HepG2 (cell line): Measurements from ENCODE around the gene CYSRT1. TPM values are rescaled to one million over a fixed set of nuclear protein-coding genes. Genes with fewer than 3 reads are reported as not detected.

ENCODE experiments used
- CREM ChIP-seq, 2 experiments: sonication (generic) in 1 of 2; formaldehyde crosslinking in 1 of 2; IDR thresholded peaks; 2 replicates each; pipeline versions ENCODE4 v1.4.0 to v1.6.1; 2016 to 2020; ENCODE audit warnings: antibody characterized with exemption in 1 of 2, mild to moderate bottlenecking in 1 of 2, missing genetic modification reagents in 1 of 2
- ETV6 ChIP-seq: sonication (generic); formaldehyde crosslinking; conservative IDR thresholded peaks from 2 replicates; pipeline ENCODE4 v1.4.0; 2020; ENCODE audit warnings: missing genetic modification reagents
- HINFP ChIP-seq: sonication (generic); formaldehyde crosslinking; IDR thresholded peaks from 2 replicates; pipeline ENCODE4 v1.4.0; 2020; ENCODE audit warnings: low read depth, mild to moderate bottlenecking, missing genetic modification reagents
- HNF1B ChIP-seq: sonication (generic); formaldehyde crosslinking; IDR thresholded peaks from 2 replicates; pipeline ENCODE4 v1.5.1; 2020; ENCODE audit warnings: mild to moderate bottlenecking, moderate library complexity, missing genetic modification reagents
- MTF1 ChIP-seq: sonication (generic); formaldehyde crosslinking; IDR thresholded peaks from 2 replicates; pipeline ENCODE4 v1.5.0; 2020; ENCODE audit warnings: missing genetic modification reagents
- MYNN ChIP-seq: sonication (generic); formaldehyde crosslinking; IDR thresholded peaks from 2 replicates; pipeline ENCODE4 v1.4.0; 2020; ENCODE audit warnings: mild to moderate bottlenecking, low read depth, missing genetic modification reagents
- SNAPC2 ChIP-seq: sonication (generic); formaldehyde crosslinking; IDR thresholded peaks from 2 replicates; pipeline ENCODE4 v1.8.1; 2022; ENCODE audit warnings: mild to moderate bottlenecking, missing genetic modification reagents
- U2AF2 ChIP-seq: fragments of 200-400 bp; formaldehyde crosslinking; IDR thresholded peaks from 2 replicates; pipeline ENCODE4 v1.6.1; 2017; ENCODE audit warnings: low read depth, mild to moderate bottlenecking, low read length
- ZNF234 ChIP-seq: sonication (generic); formaldehyde crosslinking; conservative IDR thresholded peaks from 2 replicates; pipeline ENCODE4 v1.5.1; 2020; ENCODE audit warnings: mild to moderate bottlenecking, missing genetic modification reagents
- ZNF282 ChIP-seq: fragments of 450-650 bp; IDR thresholded peaks from 2 replicates; pipeline ENCODE4 v1.6.1; 2018; ENCODE audit not compliant: partially characterized antibody
- polyA plus RNA-seq, 8 experiments: library from polyadenylated mRNA; depleted of rRNA in 3 of 8; stranded (reverse) in 7 of 8; unstranded in 1 of 8; fragments of >200 nt; fragmentation: Illumina TruSeq in 4 of 8; extraction: Trizol in 4 of 8; gene quantifications; 2 replicates each; pipeline versions ENCODE4 v1.2.1 to v1.2.3, GENCODE V29; 2011 to 2016; ENCODE audit warnings: low read depth in 4 of 8, missing spikeins in 1 of 8, mixed read lengths in 1 of 8; ENCODE audit not compliant: insufficient read depth in 1 of 8
- total RNA-seq, 5 experiments: library from RNA; depleted of rRNA; stranded (reverse); fragments of >200 nt; fragmentation: Illumina TruSeq; extraction: Trizol; gene quantifications; 2 replicates each; pipeline ENCODE4 v1.2.3, GENCODE V29; 2016; ENCODE audit warnings: low read depth in 1 of 5

The CYSRT1 gene
- total and polyA plus RNA-seq, 2 of the 13 experiments (the other 11 are each of a cell fraction or from before 2014, with no cell fraction given) = 1.5 to 2.1 TPM

- TF ChIP-seq CREM (IDR thresholded peaks at IDR 0.05) (no peak), CREM (CRISPR knock-in tag; IDR thresholded peaks at IDR 0.05) (no peak), SNAPC2 (CRISPR knock-in tag) (no peak), MYNN (CRISPR knock-in tag) (no peak), U2AF2 (no peak), HNF1B (CRISPR knock-in tag) (no peak), ETV6 (CRISPR knock-in tag) (no peak), HINFP (CRISPR knock-in tag) (no peak), ZNF282 (no peak), ZNF234 (CRISPR knock-in tag) (no peak), MTF1 (no peak)
Observed at GRCh38 chr9:137221095-137221505, 3.9 kb upstream of the CYSRT1 start (continued).
